Measurements from ENCODE around the gene KRT6B.

DNA sequence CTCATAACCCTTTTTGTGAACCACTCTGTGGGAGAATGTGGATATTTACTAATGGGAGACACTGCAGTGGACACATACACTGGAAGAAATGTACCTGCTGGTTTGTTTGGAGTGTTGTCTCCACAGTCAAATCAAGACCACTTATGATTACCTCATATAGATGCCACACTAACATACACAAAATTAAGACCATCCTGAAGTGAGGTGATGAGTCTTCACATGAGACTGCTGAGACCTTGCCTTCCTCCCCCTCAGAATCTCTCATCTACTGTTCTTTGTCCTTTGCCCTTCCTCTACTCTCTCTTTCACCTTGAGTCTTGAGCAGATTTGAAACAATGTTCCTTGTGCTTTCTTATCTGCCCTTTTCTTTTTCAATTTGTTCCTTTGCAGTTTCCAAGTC, 36.8 kb upstream of the KRT6B start:
- TF ChIP-seq, protein P1, sequence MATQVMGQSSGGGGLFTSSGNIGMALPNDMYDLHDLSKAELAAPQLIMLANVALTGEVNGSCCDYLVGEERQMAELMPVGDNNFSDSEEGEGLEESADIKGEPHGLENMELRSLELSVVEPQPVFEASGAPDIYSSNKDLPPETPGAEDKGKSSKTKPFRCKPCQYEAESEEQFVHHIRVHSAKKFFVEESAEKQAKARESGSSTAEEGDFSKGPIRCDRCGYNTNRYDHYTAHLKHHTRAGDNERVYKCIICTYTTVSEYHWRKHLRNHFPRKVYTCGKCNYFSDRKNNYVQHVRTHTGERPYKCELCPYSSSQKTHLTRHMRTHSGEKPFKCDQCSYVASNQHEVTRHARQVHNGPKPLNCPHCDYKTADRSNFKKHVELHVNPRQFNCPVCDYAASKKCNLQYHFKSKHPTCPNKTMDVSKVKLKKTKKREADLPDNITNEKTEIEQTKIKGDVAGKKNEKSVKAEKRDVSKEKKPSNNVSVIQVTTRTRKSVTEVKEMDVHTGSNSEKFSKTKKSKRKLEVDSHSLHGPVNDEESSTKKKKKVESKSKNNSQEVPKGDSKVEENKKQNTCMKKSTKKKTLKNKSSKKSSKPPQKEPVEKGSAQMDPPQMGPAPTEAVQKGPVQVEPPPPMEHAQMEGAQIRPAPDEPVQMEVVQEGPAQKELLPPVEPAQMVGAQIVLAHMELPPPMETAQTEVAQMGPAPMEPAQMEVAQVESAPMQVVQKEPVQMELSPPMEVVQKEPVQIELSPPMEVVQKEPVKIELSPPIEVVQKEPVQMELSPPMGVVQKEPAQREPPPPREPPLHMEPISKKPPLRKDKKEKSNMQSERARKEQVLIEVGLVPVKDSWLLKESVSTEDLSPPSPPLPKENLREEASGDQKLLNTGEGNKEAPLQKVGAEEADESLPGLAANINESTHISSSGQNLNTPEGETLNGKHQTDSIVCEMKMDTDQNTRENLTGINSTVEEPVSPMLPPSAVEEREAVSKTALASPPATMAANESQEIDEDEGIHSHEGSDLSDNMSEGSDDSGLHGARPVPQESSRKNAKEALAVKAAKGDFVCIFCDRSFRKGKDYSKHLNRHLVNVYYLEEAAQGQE (IDR thresholded peaks at IDR 0.05; ENCODE audit: low read depth), result no peak
- TF ChIP-seq TAF1 (IDR thresholded peaks at IDR 0.05; ENCODE audit: low read depth), result no peak
- TF ChIP-seq, protein P2, sequence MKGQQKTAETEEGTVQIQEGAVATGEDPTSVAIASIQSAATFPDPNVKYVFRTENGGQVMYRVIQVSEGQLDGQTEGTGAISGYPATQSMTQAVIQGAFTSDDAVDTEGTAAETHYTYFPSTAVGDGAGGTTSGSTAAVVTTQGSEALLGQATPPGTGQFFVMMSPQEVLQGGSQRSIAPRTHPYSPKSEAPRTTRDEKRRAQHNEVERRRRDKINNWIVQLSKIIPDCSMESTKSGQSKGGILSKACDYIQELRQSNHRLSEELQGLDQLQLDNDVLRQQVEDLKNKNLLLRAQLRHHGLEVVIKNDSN (IDR thresholded peaks at IDR 0.05), result no peak
- TF ChIP-seq EP300 (IDR thresholded peaks at IDR 0.05; ENCODE audit: borderline replicate concordance), result no peak
- TF ChIP-seq YY1 (IDR thresholded peaks at IDR 0.05; ENCODE audit: low read depth), result no peak
